Measurements from ENCODE around the gene UBD. TPM values are rescaled to one million over a fixed set of nuclear protein-coding genes. Genes with fewer than 3 reads are reported as not detected.

The UBD gene
- total RNA-seq, 2 experiments from 2014 or later: 0.50 to 0.67 TPM

DNA sequence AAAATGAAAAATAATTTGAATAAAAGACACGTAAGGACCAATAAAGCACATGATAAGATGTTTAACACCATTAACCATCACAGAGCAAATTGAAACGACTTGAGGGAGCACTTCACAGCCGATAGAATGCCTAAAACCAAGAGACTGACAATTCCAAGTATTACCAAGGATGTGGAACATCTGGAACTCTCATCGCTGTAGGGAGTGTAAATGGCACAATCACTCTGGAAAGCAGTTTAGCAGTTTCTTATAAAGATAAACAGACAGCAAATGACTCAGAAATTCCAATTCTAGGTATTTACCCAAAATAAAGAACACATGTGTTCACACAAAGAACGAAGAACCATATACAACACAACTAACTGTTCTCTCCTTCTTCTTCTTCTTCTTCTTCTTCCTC is 8.5 kb upstream of the UBD start:
- POLR2A ChIA-PET: no interaction called here
- H3K36me3 Mint-ChIP-seq (ENCODE audit: low read depth): no peaks in the 10 kb centered on the region
- CTCF ChIA-PET: no interaction called here
- intact Hi-C loops (cut with micrococcal nuclease): no loop called here
- no peaks in the 10 kb centered on the region for H3K9me3 Mint-ChIP-seq
- H3K4me1 Mint-ChIP-seq (ENCODE audit: low read depth): peaks cover 5% of the 10 kb centered on the region
- H3K27me3 Mint-ChIP-seq: peaks cover 38% of the 10 kb centered on the region
- DNase-seq (no peak), ATAC-seq (no peak)
- TF ChIP-seq, protein P1, sequence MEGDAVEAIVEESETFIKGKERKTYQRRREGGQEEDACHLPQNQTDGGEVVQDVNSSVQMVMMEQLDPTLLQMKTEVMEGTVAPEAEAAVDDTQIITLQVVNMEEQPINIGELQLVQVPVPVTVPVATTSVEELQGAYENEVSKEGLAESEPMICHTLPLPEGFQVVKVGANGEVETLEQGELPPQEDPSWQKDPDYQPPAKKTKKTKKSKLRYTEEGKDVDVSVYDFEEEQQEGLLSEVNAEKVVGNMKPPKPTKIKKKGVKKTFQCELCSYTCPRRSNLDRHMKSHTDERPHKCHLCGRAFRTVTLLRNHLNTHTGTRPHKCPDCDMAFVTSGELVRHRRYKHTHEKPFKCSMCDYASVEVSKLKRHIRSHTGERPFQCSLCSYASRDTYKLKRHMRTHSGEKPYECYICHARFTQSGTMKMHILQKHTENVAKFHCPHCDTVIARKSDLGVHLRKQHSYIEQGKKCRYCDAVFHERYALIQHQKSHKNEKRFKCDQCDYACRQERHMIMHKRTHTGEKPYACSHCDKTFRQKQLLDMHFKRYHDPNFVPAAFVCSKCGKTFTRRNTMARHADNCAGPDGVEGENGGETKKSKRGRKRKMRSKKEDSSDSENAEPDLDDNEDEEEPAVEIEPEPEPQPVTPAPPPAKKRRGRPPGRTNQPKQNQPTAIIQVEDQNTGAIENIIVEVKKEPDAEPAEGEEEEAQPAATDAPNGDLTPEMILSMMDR (IDR thresholded peaks at IDR 0.05): no peak
- no peak overlapping the region for H3K4me3 Mint-ChIP-seq
- no peak overlapping the region for H3K27ac Mint-ChIP-seq

DNA sequence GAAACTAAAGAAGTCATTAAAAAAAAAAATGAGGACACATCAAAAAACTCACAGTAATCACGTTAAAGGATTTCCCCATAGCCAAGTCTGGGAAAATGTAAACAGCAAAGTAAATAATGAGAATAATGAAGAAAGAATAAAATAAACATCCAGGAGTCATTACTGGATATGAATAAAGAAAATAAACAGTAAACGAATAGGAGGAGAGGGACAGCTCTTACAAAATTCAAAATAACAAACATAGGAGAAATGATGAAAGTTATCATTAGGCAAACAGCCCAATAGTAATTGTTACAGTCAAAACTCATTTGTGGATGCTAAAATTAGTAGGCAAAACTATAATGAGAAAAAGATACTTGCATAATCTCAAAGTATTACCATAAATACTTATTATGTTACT is 8.0 kb upstream of the UBD start:
- peaks cover 42% of the 10 kb centered on the region for H3K27me3 Mint-ChIP-seq
- H3K9me3 Mint-ChIP-seq: no peaks in the 10 kb centered on the region
- no peak overlapping the region for H3K27ac Mint-ChIP-seq
- TF ChIP-seq, protein P1 (IDR thresholded peaks at IDR 0.05): no peak
- DNase-seq: no peak
- POLR2A ChIA-PET: no interaction called here
- no peaks in the 10 kb centered on the region for H3K36me3 Mint-ChIP-seq (ENCODE audit: low read depth)
- no peak overlapping the region for H3K4me3 Mint-ChIP-seq
- H3K4me1 Mint-ChIP-seq (ENCODE audit: low read depth): peaks cover 5% of the 10 kb centered on the region
- CTCF ChIA-PET: interaction anchor here (1.3 kb wide), 1 partner anchor 86 kb away, joined by 3 read pairs; no protein-coding TSS in a partner anchor
- intact Hi-C loops (cut with micrococcal nuclease): no loop called here
- no peak for ATAC-seq

DNA sequence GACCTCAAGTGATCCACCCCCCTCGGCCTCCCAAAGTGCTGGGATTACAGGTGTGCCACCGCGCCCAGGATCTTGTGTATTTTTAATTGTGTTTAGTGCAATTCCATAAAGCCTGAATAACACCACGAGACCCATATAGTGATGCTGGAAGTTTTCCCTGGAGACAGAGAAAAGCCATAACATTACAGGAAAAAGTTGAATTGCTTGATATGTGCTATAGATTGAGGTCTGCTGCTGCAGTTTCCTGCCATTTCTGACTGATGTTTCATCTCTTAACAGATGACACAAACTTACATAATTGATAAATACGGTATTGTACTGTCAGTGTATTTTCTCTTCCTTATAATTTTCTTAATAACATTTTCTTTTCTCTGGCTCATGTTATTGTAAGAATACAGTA is 7.3 kb upstream of the UBD start:
- POLR2A ChIA-PET: no interaction called here
- H3K27ac Mint-ChIP-seq: no peak overlapping the region
- no peaks in the 10 kb centered on the region for H3K9me3 Mint-ChIP-seq
- TF ChIP-seq, protein P1 (IDR thresholded peaks at IDR 0.05): no peak
- H3K4me3 Mint-ChIP-seq: no peak overlapping the region
- H3K36me3 Mint-ChIP-seq (ENCODE audit: low read depth): no peaks in the 10 kb centered on the region
- ATAC-seq: no peak
- DNase-seq: no peak
- peaks cover 6% of the 10 kb centered on the region for H3K4me1 Mint-ChIP-seq (ENCODE audit: low read depth)
- peaks cover 41% of the 10 kb centered on the region for H3K27me3 Mint-ChIP-seq
- CTCF ChIA-PET: interaction anchor here (1.3 kb wide), 1 partner anchor 87 kb away, joined by 3 read pairs; no protein-coding TSS in a partner anchor
- intact Hi-C loops (cut with micrococcal nuclease): no loop called here

DNA sequence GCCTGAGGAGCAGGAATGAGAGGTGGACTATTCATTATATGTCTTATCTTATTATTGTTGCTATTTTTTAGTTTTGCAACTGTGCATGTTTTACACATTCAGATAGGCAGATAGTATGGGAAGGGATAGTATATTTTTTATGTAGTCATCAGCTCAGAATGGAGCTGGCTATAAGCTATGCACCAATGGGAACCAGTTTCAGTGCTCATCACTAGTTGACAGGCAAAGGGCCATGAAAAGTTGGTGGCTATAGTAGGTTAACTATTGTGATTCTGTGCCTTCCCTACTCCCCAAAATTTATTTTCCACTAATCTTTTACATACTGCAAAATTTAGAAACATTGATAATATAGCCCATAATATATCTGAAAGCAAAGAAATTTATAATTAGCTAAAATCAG is 5.3 kb upstream of the UBD start:
- intact Hi-C loops (cut with micrococcal nuclease): no loop called here
- Mint-ChIP-seq H3K27ac (no peak overlapping the region), H3K9me3 (no peaks in the 10 kb centered on the region), H3K36me3 (ENCODE audit: low read depth) (no peaks in the 10 kb centered on the region), H3K27me3 (peaks cover 45% of the 10 kb centered on the region), H3K4me1 (ENCODE audit: low read depth) (peaks cover 14% of the 10 kb centered on the region), H3K4me3 (no peak overlapping the region)
- no peak for ATAC-seq
- no peak for DNase-seq
- POLR2A ChIA-PET: no interaction called here
- CTCF ChIA-PET: interaction anchor here (1.2 to 1.8 kb wide), 2 partner anchors 11 to 13 kb away, joined by 3 to 4 read pairs; no protein-coding TSS in a partner anchor
- TF ChIP-seq, protein P1 (IDR thresholded peaks at IDR 0.05): no peak

DNA sequence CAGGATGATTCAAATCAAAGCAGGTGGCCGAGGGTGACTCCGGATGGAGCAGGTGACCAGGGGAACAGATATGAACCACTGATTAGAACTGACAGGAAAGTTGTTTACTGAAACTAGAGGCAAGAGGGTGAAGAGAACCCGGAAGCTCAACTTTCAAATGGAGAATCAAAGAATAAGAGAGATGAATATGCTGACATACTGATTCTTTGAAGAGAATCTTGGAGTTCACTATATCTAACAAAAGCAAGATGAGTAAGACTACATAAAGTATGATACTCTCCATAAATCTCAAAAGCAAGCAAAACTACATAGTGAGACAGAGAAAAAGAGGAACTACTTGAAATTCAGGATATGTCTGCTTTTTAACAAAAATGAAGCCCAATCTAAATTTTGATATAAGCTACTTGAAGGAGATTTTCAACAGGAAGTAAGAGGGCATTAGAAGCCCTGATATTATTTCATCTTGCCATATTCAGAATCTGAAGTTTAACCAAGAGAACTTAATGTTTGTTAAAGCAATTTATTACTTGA is 4.0 kb upstream of the UBD start:
- TF ChIP-seq, protein P1 (IDR thresholded peaks at IDR 0.05): no peak
- no peak for ATAC-seq
- ChIA-PET CTCF (interaction anchor here (0.6 to 0.9 kb wide), 2 partner anchors 12 to 90 kb away, joined by 3 read pairs; no protein-coding TSS in a partner anchor), POLR2A (interaction anchor here (0.6 to 0.7 kb wide), 2 partner anchors 88 to 345 kb away, joined by 3 read pairs; no protein-coding TSS in a partner anchor)
- H3K4me1 Mint-ChIP-seq (ENCODE audit: low read depth): peaks cover 14% of the 10 kb centered on the region
- intact Hi-C loops (cut with micrococcal nuclease): no loop called here
- no peak overlapping the region for H3K27ac Mint-ChIP-seq
- peaks cover 54% of the 10 kb centered on the region for H3K27me3 Mint-ChIP-seq
- DNase-seq: peak; percentile 12
- H3K9me3 Mint-ChIP-seq: no peaks in the 10 kb centered on the region
- H3K4me3 Mint-ChIP-seq: no peak overlapping the region
- H3K36me3 Mint-ChIP-seq (ENCODE audit: low read depth): no peaks in the 10 kb centered on the region

Data from activated CD8-positive, alpha-beta T cell treated with anti-CD3 and anti-CD28 coated beads for 36 hours (primary cell).